Measurements from ENCODE around the gene DNAH1.

DNA sequence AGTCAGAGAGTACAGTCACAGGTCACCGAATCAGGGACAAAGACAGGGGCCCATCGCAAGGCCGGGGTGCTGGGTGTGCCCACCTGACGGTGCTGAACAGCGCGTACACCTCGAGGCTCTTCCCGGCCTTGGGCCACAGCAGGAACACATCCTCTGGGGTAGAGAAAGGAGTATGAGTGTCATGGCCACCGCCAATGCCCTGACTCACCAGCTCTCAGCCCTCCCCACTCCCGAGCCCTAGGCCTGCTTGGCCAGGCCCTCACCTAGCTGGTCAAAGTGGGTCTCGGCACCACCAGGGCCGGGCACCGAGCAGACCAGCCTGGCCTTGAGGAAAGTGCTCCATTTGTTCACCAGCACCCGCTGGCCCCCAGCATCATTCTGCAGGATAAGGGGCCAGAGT lies 124.6 kb downstream of the DNAH1 start:
- TF ChIP-seq, protein P1, sequence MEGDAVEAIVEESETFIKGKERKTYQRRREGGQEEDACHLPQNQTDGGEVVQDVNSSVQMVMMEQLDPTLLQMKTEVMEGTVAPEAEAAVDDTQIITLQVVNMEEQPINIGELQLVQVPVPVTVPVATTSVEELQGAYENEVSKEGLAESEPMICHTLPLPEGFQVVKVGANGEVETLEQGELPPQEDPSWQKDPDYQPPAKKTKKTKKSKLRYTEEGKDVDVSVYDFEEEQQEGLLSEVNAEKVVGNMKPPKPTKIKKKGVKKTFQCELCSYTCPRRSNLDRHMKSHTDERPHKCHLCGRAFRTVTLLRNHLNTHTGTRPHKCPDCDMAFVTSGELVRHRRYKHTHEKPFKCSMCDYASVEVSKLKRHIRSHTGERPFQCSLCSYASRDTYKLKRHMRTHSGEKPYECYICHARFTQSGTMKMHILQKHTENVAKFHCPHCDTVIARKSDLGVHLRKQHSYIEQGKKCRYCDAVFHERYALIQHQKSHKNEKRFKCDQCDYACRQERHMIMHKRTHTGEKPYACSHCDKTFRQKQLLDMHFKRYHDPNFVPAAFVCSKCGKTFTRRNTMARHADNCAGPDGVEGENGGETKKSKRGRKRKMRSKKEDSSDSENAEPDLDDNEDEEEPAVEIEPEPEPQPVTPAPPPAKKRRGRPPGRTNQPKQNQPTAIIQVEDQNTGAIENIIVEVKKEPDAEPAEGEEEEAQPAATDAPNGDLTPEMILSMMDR (IDR thresholded peaks at IDR 0.05) = no peak
- no peak for TF ChIP-seq POLR2A (IDR thresholded peaks at IDR 0.05)
